NCI-H146 treated with DMSO at 0.1 percent for 48 hours (cell line): ENCODE results near the gene EDNRB.
"Not testable (repeated sequence)": the region's sequence is repeated elsewhere in the genome, so short reads cannot be mapped to it uniquely, and the experiment has no call there.

Experiments used
- DNase-seq: peaks from one replicate; lab custom pipeline; 2025; ENCODE audit not compliant: unreplicated experiment; lab: John Stamatoyannopoulos, UW

The EDNRB gene

DNA sequence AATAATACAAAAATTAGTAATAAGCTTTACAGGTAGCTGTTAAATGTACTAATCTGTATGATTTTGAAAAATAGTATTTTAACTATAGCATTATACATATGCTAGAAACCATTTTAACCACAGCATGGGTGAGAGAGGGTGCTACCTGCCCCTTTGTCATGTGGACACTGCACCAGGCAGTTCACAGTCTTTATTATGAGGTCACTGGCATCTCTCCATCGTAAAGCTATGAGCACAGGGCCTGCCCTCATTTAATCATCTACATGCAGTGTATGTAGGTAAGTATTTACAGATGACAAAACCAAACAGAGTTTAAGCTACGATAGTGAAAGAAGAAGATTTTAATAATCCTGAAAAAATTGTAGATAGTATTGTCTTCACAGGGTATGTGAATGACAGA lies 21.7 kb downstream of the EDNRB start:
- DNase-seq = no peak

DNA sequence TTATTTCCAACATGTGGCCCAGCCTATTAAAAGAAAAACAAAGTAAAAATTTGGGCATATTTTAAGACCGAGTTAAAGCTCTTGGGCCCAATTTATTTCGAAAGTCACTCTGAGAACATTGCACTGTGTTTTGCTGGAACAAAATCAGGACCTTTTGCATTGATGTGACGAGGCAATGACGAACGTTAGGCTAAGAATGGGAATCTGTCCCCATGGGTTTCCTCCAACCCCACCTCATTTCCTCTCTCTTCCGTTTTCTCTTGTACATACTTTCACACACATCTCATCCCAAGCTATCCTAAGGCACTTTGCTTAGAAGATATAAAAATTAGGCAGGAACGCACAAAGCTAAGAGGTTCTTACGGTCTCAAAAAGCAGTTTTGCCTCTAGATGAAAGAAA lies 22.1 kb downstream of the EDNRB start:
- no peak for DNase-seq

DNA sequence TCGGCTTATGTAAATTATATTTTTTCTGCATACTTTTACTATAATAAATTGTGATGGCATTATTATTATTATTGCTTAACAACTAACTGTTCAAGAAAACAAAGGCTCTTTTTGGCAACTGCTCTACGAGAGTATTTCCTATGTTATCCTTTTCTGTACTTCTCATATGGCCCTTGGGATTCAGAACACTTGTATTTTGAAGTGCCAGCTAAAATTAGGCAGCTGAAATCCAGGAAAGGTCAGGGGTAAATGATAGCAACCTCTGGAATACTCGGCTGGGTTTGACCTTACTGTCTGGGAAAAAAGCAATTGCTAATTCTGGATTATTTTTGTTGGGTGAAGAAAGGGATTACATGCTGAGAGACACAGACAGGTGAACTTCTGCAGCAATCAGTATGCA lies 23.9 kb downstream of the EDNRB start:
- no peak for DNase-seq

DNA sequence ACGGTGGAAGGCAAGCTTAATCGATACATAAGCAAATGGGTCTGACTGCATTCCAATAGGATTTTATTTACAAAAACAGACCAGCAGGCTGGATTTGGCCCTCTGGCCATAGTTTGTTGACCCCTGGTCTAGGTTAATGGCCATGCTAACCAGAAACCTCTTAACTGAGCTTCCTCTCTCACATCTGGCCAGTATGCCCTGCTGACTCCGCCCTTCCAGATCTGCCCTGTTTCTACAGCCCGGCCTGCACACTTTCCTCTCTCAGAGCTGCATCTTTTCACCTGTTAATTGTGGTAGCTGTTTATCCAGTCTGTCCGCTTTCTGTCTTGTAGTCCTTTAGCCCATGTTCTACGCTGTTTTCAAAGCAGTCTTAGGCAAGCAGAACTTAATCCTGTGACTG lies 25.6 kb downstream of the EDNRB start:
- no peak for DNase-seq

DNA sequence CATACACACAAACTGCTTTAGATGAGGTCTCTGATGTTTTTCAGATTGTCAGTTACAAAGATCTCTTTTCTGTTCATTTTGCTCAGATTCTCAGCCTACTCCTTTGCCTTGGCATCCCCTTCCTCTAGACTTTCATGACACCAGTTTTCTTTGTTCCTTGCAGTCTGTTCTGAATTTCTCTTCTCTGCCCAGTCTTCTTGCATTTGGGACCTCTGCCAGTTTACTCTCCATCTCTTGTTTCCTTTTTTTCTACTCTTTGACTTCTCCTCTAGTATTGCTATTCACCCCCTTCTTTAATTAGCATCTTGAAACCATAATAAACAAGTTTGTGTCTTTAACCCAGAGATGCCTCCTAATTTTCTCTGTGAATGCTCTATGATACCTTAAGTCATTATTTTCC lies 26.1 kb downstream of the EDNRB start:
- DNase-seq = no peak

DNA sequence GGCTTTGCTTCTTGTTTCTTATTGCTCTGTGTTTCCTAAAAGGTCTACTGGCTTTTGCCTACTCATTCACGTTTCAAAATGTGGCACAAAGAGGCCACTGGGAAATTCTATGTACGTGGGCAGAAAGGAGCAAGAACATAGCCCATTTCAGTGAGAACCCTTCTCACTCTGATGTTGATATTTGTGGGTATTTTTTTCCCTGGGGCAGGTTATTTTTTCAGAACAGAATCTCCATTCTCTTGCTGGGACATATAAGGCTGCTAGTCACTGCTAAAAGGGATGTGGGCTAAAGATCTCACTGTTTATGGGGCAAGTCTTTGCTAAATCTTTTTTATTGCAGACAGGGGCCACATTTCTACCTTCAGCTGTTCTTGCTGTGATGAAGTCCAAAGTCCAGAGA lies 27.1 kb downstream of the EDNRB start:
- no peak for DNase-seq

DNA sequence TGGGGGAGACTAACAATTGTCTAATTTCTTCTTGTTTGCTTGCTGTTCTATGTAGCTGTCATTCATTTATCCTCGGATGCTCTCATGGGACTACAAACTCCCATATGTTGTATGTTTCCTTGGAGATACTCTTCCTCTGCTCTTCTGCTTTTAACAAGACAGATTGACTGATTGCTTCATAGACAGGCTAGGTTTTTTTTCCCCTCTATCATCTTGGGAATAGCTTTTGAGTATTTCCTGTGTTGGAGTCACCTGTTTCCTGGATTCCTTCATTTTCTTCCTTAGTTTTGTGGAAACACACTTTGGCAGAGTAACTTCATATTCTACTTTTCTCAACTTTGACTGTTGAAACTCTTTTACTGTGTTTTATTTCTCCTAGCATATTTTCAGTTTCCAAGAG lies 27.6 kb downstream of the EDNRB start:
- DNase-seq = no peak

DNA sequence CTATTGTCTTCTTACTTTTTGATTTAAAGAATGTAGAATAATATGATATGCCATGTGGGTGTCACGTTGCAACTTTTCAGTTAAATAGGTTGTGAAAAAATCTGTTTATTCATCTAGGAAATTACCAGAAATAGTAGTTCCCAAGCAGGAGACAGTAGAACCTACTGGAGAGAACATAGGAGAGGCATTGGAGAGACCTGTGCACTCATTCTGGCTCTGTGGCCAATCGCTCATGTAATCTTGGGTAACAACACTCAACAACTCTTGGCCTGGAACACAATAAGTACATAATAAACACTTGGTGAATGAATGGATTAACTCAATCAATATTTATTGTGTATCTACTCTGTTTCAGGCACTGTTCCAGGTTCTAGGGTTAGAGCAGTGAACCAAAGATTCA lies 35.3 kb downstream of the EDNRB start:
- no peak for DNase-seq

DNA sequence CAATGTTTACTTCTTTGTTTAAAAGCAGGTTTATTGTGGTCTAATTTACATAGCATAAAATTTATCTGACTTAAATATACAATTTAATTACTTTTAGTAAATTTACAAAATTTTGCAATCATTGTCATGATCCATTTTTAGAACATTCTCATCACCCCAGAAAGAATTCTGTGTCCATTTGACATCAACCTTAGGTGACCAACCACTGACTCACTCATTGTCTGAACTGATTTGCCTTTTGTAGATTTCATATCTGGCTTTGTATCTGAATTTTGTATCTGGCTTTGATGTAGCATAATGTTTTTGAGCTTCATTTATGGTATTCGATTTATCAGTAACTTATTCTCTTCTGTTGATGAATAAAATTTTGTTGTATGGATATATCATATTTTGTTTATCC lies 40.4 kb downstream of the EDNRB start:
- no peak for DNase-seq

DNA sequence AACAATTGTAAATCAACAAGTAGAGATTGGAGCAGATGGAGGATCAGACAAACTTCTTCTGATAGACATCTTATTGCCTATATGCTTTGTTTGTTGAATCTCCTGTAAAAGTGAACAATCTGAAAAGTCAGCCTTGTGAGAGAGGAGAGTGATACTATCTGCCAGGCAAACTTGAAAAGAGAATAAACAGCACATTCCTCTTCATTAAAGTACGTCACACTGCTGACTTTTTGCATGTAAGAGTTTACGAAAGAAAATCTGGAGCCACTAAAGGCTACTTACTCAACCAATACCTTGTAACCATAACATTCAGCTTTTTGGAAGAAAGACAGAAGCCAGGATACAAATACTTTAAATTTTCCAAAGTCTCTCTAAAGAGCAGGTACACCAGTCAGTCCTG lies 42.5 kb downstream of the EDNRB start:
- DNase-seq = no peak

DNA sequence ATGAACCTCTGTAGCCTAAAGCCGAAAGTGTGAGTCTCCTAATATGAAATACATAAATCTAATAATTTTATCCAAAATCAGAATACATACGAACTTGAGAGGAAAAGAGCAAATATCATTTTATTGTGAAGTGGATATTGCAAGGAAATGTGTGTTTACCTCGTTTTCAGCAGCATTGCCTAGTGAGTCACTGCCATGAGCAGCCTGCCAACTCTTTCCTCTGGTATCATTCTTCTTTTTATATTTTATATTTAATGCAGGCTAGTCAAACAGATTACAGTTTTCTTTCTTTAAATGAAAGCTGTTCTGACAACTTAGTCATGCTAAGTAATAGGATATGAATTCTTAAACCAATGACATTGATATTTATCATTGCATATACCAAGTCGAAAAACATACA lies 44.2 kb downstream of the EDNRB start:
- no peak for DNase-seq

DNA sequence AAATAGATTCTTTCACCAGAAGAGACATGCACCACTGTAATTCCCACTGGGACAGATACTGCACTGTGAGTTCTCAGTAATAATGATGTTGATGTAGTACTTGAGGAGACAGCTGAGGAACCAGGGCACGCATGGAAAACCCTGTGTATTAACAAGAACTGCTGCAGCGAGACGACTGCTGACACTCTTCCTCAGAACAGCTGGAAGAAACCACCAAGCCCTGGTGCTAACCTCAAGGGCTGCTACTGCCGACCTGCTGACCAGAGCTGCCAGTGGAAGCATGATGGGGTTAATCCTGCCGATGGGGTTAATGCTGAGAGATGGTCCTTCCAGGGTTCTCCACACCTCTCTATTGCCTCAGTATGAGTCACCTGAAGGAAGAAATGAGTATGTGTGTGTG lies 45.6 kb downstream of the EDNRB start:
- DNase-seq = no peak

DNA sequence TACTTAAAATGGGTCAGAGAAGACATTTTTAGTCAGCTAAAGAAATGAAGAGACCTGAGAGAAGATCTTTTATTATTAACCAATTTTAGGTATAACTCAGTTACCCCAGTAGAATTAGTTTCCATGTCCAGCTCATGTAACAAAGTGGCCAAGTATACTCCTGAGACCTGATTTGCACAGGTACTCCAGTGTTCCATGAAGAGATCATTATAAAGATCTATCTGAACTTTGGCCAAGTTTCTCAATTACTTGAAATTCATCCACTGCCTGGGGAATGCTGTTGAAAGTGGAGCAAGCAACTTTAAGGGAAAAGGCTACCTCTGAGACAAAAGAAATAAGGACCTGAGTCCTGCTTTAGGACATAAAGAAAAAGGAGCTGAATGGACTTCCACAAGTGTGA lies 47.0 kb downstream of the EDNRB start:
- DNase-seq = no peak

DNA sequence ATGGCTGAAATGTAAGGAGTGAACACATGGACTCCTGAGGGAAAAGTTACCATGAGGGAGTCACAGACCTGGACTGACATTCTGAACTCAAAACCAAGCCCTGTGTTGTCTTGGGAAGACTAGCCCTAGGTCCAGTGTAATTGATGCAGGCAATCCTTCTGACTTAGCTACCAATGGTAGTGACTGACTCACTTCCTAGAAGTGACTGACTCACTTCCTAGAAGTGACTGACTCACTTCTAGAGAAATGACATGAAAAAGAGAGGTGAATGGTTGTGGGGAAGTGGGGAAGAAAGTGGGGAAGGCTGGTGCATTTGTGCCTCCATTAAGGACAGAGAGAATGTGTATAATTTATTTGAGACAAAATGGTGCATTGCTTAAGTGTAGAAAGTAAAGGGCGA lies 49.9 kb downstream of the EDNRB start:
- DNase-seq = no peak

DNA sequence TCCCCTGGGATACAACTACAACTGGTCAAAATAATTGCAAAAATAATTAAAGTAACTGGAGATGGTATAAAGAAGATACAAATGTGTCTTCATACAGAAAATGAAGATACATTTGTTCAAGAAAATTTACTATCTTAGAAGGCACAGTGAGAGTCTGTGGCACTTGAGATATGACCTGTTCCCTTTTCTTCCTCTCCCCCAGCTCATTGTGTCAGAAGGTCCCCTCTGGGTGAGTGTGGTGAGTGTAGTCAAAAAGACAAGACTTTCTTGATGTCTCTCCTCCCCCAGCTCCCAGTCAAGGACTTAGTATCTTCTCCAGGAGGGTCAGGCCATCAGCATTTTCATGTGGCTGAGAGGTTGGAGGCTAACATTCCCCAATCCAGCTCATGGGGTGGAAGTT lies 51.7 kb downstream of the EDNRB start:
- DNase-seq = no peak

DNA sequence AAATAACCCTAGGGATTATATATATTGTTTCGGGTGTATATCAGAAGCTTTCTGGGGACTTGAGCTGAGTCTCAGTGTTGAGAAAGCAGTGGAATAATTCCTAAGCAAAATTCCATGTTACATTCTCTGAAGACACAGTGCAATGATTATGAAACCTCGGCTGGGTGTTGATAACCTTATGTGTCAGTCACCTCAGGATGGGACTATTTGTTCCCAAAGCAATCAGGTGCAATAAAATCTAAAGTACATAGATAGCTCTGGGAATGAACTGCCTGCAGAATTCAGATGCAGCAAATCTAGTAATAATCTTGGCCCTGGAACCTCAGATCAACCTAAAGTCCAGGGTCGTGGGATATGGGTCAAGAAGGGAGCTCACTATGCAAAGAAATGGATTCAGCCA lies 53.0 kb downstream of the EDNRB start:
- DNase-seq = no peak

DNA sequence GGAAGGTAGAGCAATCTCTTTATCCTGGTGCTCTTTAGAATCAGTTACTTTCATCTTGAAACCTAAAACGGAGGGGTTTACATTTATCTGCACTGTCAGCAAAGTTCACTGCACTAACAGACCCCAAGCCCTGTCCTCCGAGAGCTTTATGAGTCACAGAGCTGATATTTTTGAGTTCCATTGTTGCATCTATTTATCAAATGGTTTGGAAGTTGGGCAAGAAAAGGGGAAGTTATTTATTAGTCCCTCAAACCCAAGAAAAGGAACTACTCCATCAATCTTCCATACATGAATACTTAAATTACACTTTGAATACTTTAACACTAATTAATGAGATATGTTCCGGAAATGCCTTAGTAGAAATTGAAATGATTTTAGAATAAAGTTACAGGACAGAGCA lies 55.5 kb downstream of the EDNRB start:
- DNase-seq = no peak

DNA sequence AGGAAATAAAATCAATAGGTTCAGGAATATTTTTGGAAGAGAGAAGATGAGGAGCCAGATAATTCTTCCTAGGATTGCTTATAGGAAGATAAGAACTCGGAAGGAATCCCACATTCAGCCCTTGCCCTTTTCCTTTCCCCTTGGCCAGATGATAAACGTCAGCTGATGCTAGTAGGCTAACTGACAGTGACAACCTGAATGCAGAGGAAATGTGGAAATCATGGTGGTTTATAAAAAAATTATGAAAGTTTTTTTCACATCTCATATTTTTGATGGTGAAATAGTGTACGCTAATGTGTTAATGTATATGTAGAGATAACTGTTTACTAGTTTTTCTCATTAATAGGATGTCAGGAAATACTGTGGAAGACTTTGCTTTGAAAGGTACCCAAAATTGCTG lies 56.9 kb downstream of the EDNRB start:
- DNase-seq = no peak

DNA sequence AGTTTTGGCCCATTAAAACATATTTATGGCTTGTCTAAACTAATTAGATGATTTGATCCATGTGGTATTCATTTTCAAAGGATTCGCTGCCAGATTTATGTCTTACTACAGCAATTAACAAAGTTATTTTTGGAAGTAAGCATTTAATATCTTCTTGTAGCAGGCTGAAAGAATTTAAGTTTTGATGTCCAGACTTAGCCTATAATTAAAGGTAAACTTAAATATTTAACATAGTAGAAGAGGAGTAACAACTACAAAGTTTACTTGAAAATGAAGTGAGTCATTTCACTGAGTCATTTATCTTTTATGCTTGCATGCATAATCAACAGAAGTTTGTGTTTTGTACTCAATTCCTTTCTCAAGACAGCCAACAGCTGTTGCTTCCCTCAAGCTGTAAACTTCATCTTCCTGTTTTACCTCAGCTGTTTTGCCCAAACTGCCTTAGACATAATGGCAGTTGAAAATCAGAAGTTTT lies 58.1 kb downstream of the EDNRB start:
- no peak for DNase-seq

DNA sequence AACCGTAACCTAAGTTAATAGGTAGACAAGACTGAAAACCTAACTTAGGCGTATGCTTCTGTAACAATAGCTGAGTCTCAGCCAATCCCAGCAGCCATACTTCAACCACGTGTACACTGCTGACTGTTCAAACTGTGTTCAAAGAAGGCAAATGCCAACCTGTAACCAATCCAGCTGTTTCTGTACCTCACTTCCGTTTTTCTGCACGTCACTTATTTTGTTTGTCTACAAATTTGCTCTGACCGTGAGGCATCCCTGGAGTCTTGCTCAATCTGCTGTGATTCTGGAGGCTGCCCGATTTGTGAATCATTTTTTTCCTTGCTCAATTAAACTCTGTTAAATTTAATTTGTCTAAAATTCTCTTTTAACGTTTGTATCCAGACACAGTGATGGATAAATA lies 59.2 kb downstream of the EDNRB start:
- no peak for DNase-seq

DNA sequence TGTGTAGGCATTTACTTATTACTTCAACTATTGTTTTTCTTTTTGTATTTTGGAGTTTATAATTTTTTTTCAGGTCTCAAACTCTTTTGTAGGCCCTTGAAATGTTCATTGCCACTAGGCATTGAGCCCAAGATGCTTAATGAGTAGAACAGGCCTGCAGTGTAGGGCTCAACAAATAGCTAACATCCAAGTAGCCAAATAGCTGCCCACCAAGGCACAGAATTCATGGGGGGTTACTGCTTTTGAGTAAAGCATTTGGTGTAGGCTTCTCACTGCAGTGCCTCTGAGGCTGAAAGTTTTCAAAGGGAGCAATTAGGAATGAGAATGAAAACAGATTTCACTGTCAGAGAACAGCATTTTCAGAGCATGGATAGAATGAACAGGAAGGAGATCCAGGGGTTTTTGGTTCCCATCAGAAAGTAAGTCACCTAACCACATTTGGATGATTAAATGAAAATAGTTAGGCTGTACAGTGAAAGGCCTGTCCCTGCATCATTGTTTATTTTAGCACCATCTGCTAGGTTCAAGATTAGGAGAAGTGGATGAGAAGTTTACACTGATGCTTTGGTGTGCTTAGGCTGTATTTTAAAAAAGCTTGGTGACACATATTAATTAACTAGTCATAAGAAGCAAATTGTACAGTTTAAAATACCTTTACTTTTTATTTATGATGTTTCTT lies 61.0 kb downstream of the EDNRB start:
- DNase-seq = no peak

DNA sequence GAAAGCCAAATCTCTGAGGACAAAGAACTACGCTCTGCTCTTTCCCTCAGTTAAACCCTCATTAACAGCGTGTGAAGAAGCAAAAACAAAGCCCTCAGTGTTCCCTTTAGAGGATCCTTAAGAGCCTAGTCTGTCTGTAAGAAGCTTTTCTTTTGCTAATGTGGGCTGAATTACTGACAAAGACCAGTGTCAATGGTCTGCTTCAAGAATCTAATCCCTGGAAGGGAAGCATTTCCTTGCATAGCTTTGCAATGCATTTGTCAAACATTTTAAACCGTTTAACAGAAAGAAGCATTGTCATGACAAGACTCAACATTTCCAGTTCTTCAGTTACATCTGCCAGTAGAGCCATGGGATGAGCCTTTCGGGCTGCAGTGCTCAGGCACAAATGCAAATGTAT lies 64.9 kb downstream of the EDNRB start:
- no peak for DNase-seq

DNA sequence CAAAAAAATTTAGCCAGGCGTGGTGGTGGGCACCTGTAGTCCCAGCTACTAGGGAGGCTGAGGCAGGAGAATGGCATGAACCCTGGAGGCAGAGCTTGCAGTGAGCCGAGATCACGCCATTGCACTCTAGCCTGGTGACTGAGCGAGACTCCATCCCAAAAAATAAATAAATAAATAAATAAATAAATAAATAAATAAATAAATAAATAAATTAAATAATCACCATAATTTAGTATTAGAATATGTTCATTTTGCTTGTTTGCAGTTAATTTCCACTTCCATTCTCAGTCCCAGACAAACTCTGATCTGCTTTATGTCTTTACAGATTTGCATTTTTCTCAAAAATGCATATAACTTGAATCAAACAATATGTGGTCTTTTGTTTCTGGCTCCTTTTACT lies 70.6 kb downstream of the EDNRB start:
- not testable (repeated sequence) for DNase-seq

DNA sequence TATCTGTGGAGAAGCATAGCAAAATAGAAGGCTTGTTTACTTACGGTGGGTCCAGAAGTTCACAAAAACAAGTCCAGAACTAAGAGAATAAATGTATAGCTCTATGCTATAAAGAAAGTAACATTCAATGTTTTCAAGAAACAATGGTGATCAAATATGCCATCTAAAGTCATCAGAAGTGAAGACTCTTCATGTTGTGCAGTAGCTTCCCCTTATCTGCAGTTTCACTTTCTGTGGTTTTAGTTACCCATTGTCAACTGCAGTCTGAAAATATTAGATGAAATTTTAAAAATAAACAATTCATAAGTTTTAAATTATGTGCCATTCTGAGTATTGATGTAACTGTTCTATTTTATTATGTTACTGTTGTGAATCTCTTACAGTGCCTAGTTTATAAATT lies 72.5 kb downstream of the EDNRB start:
- no peak for DNase-seq
